Uterus (tissue), 2 donors: Measurements from ENCODE around the gene GABRA1.

Experiments
- CTCF ChIP-seq, 4 experiments: fragments of 200-600 bp in 2 of 4; fragments of 450-650 bp in 2 of 4; sonication (generic) in 2 of 4; IDR thresholded peaks; one replicate each; pipeline ENCODE4 v1.5.1; 2016 to 2019; ENCODE audit warnings: antibody characterized with exemption in 4 of 4, mild to moderate bottlenecking in 2 of 4, moderate library complexity in 1 of 4
- POLR2A ChIP-seq, 2 donors: fragments of 450-650 bp; IDR thresholded peaks; one replicate each; pipeline ENCODE4 v1.6.1; 2016; ENCODE audit warnings: antibody characterized with exemption in 2 of 2, mild to moderate bottlenecking in 1 of 2, moderate library complexity in 1 of 2

- no peak for TF ChIP-seq POLR2A (IDR thresholded peaks at IDR 0.05)
- no peak for TF ChIP-seq CTCF (IDR thresholded peaks at IDR 0.05)
Observed at GRCh38 chr5:161863259-161863658, 15.3 kb downstream of the GABRA1 start.
